GM21529 (cell line): ENCODE measurements around the gene PLXND1.
"Not testable (repeated sequence)": the region's sequence is repeated elsewhere in the genome, so short reads cannot be mapped to it uniquely, and the experiment has no call there.

Experiments
- ATAC-seq: cut with Tn5 transposase; IDR thresholded peaks from one replicate; pipeline ENCODE4 v1.9.1; 2021; ENCODE audit not compliant: unreplicated experiment

Gene PLXND1

GRCh38 chr3:129606636-129607390 is at the start of gene PLXND1:
PLXND1 (minus strand) TSS chr3:129606676; CDS start chr3:129606639, 37 bp downstream.
- ATAC-seq, result no peak

- ATAC-seq, result no peak
These were observed 48.8 kb upstream of the PLXND1 start for GRCh38 chr3:129655291-129655700.

- no peak for ATAC-seq
These were observed 47.7 kb upstream of the PLXND1 start for GRCh38 chr3:129654131-129654530.

- no peak for ATAC-seq
These were observed 46.5 kb upstream of the PLXND1 start for GRCh38 chr3:129653019-129653418.

- ATAC-seq, result no peak
These were observed 45.1 kb upstream of the PLXND1 start for GRCh38 chr3:129651435-129652202.

GRCh38 chr3:129650256-129650872 is 43.9 kb upstream of the PLXND1 start:
- ATAC-seq, result no peak

- ATAC-seq, result no peak
These were observed 41.9 kb upstream of the PLXND1 start for GRCh38 chr3:129648391-129648790.

- ATAC-seq, result no peak
These were observed 38.8 kb upstream of the PLXND1 start for GRCh38 chr3:129645286-129645685.

- no peak for ATAC-seq
These were observed 38.4 kb upstream of the PLXND1 start for GRCh38 chr3:129644836-129645235.

GRCh38 chr3:129641567-129642260 is 35.2 kb upstream of the PLXND1 start:
- ATAC-seq, result not testable (repeated sequence)

GRCh38 chr3:129640985-129641384 is 34.5 kb upstream of the PLXND1 start:
- not testable (repeated sequence) for ATAC-seq

GRCh38 chr3:129638481-129638880 is 32.0 kb upstream of the PLXND1 start:
- ATAC-seq, result no peak

GRCh38 chr3:129636082-129636481 is 29.6 kb upstream of the PLXND1 start:
- ATAC-seq, result no peak

GRCh38 chr3:129635656-129636055 is 29.2 kb upstream of the PLXND1 start:
- ATAC-seq, result no peak

- ATAC-seq, result no peak
These were observed 27.4 kb upstream of the PLXND1 start for GRCh38 chr3:129633751-129634481.

- ATAC-seq, result no peak
These were observed 26.5 kb upstream of the PLXND1 start for GRCh38 chr3:129632977-129633376.

GRCh38 chr3:129632556-129632955 is 26.1 kb upstream of the PLXND1 start:
- ATAC-seq, result no peak

GRCh38 chr3:129632056-129632455 is 25.6 kb upstream of the PLXND1 start:
- no peak for ATAC-seq

GRCh38 chr3:129629011-129629410 is 22.5 kb upstream of the PLXND1 start:
- no peak for ATAC-seq

GRCh38 chr3:129628169-129628522 is 21.7 kb upstream of the PLXND1 start:
- no peak for ATAC-seq
